ENCODE results near the gene TMEM273.

TMEM273 gene

DNA sequence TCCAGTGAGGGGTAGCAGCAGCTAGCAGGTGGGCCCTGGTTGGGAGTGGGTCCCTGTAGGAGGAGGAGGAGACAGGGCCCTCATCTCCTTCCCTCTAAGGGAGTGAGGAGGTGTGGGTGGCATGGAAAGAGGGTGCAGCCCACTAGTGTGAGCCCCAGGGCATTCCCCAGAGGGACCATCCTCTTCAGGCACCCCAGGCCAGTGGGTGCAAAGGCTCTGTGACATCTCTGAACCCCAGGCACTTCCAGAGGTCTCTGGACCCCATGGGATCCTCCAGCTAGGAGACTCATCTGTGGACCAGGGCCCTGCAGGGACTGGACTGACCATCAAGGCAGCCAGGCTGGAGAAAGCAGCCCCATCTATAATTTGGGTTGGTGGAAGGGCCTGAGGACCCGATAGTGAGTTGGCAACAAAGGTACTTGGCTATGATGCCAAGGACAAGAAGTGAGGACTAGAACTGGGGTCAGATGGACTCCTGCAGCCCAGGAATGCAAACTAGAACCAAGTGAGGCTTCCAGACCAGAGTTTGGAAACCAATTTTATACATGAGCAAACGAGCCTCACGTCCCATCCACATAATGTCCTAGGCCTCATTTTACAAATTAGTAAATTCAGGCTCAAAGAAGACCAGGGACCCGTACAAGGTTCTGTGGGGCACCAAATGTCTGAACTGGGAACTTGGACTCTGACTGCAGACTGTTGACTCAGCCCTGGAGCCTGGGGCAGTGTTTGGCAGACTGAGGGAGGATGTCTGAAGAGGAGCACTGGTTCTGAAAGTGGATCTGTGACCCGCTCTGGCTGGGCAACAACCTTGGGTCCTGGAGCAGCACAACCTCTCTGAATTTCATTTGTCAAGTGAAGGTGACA is 71.4 kb downstream of the TMEM273 start:
- DNase-seq (ENCODE audit: low spot score), result no peak

DNA sequence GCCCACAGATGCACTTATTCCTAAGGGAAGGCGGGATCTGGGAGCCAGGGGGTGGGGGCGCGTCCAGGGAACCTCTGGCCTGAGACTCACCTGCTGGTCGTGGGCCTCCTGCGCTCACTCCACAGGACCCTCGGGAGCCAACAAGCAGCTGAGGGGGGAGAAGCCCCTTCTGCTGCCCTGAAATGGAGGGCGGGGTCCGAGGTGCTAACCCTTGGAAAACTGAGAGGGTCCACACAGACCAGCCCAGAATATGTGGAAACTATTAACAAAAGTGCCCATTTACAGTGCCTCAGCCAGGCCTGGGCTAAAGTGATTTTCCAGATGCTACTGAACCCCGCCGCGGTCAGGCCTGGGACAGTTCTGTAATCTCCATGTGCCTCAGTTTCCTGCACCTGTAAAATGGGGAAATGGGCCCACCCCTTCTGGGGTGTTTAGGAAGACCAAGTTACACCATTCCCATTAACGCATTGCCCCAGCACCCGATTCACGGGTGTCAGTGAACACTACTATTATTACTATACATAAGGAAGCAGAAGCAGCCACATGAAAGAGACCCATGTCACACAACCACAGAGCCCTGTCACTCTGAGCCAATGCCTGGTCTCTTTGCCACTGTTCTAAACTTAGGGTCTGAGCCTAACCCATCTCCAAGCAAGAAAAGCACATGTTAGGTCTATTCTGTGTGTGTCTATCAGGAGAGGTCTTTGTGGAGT is 72.2 kb downstream of the TMEM273 start:
- no peak for DNase-seq (ENCODE audit: low spot score)

DNA sequence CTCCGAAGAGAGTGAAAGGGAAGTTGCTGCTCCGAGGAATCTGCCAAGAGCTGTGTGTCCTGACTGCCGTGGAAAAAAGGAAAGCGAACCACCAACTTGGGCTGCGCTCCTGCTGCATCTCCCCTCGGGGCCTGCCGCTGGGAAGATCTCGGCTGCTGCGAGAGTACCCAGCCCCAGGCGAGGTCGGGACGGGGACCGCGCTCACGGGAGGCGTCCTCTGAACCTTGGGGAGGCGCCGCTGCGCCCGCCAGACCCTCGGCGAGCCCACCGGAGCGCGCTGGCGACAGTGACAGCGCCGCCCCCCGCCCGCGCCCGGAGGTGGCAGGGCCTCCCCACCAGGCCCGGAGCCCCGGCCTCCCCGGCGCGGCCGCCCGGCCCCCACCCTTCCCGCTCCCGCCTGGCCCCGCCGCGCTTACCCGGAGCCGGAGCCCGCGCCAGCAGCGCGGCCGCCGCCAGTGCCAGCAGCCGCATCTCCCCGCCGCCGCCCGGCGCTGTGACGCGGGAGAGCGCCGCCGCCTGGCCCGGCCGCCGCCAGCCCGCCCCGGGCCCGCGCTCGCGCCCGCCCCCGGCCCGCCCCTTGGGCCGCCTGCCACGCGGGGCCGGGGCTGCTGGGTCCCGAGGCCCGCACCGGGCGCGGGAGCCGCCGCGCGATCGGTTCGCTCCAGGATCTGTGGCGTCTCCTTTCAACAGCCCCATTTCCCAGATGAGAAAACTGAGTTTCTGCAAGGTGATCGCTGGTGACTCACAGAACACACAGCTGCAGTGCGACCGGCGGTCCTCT is 73.0 kb downstream of the TMEM273 start, which contains the start of gene VSTM4:
Gene VSTM4, minus strand, starts transcription at position 508 of the 781 bp plus-strand sequence. Its CDS starts 37 bp downstream, at position 471.
- DNase-seq (ENCODE audit: low spot score), result peak; percentile 55

DNA sequence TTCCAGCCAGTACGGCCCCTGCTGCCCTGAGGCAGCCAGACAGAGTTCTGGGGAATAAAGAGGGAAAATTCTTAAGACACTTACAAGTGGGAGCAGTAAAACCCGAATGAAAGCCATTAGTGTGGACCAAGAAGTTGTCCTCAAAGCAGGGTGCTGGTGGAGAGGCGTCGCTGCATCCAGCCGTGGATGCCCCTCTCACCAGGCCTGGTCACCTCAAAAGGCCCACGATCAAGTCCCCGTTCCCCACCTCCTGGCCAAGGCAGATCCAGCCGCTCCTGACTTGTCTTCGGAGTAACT is 73.5 kb downstream of the TMEM273 start:
- no peak for DNase-seq (ENCODE audit: low spot score)

DNA sequence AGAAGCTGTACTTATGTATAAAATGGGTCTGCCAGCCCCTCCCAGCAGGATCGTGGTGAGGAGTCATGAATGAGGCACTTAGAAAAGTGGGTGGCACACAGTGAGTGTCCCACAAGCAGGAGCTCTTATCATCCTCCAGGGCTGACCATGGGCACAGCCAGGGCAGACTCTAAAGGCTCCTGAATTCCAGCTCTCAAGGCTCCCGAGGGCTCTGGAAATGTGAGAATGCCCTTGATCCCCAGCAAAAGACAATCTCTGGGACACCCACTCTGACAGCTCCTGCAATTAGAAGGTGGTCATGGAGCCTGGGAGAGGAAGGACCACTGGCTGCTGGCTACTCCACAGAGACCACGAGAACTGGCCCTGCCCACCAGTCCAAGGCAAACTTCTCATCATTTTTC is 74.5 kb downstream of the TMEM273 start:
- no peak for DNase-seq (ENCODE audit: low spot score)

DNA sequence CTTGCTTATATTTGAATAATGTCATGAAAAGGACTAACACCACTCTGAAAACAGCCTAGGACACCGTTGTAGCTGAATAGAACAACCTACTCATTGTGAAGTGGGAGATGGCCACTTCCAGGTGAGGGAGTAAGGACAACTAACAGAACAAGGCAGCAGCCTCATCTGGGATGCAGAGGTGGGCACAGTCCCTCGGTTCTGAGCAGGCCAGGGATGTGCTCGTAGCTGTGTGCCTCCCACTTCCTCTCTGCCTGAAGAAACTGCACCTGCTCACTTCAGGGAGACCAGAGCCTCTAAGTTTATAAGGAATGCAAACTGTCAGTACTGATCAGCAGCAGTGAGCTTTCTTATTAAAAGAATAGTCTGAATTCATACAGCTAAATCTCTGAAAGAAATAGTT is 75.3 kb downstream of the TMEM273 start:
- DNase-seq (ENCODE audit: low spot score), result no peak

DNA sequence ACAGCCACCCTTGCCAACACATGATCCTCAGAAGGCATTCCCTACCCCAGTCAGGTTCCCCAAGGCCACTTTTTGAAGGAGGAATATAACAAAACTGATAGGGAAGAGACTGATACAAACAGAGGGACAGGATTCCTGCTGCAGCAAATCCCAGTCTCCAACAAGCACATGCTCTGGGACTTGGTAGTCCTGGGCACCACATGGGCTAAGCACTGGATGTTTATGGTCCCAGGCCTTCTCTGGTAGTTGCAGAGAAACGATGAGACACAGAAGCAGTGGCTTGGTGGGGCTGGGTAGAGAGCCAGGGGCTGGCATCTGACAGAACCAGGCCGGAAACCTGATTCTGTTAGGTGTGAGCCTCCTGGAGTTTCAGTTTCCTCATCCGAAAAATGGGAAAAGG is 76.1 kb downstream of the TMEM273 start:
- no peak for DNase-seq (ENCODE audit: low spot score)

DNA sequence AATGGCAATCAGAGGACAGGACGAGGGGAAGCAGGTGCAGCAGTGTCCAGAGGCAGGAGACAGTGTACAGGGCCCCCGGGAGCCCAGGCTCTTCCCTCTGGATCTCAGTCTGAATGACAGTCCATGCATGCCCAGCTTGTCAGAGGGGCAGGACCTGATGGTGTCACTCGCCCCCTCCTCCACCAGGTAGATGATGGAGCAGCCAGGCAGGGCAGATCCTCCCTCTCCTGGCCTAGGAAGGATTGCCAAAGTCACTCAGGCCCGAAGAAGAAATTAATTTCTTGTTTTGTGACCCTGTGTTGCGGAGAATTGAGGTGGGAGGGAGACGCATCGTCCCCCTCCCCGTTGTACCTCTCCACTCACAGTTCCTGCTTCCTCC is 76.9 kb downstream of the TMEM273 start:
- DNase-seq (ENCODE audit: low spot score), result no peak

DNA sequence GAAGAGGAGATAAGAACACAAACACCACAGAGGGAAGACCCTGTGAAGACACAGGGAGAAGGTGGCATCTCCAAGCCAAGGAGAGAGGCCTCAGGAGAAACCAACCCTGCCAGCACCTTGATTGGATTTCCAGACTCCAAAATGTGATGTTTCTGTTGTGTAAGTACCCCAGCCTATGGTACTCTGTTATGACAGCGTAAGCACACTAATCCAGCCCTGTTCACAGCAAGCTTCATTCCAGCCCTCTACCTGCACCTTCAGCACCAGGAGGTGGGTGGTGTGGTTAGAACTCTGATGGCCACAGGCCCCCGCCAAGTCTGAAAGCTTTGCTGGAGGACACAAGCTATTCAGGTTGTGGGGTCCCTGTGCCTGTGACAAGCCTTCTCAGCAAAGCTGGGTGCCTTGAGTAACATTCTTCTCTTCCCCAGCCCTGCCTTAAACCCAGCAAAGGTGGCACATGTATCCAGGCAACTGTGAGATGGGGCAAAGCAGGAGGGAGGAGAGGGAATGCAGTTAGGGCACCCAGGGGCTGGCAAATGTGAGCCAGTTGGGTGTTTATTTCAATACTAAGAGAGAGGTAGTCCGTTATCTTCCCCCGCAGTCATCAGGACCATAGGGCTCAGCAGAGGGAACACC is 77.4 kb downstream of the TMEM273 start:
- no peak for DNase-seq (ENCODE audit: low spot score)

DNA sequence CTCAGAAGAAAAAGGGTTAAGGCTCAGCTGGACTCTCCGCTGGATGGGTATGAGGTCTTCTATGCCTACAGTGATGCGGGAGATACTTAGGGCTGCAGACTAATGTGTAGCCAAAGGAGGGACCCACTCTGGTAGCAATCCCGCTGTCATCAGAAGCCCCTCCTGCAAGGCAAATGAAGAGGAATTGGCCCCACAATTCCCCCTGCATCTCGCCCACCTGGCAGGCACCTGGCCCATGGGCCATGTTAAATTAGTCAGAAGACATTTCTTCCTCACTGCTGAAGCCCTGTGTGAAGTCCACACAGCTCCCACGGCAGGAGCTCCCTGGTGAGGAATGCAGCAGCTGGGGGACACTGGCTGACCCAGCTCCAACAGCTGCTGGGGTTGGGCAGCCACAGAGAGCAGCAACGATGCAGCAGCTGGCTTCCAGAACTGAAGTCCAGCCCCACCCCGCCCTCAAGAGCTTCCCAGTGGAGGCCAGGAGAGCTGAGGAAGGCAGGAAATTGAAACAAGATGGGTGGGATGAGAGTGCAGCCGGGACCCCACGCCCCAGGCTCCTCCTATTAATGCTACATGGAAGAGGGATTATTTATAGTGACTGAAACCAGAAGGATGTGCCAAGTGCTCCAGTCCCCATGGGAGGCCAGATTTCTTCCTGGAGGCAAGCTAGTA is 78.4 kb downstream of the TMEM273 start:
- peak; percentile 51 for DNase-seq (ENCODE audit: low spot score)

DNA sequence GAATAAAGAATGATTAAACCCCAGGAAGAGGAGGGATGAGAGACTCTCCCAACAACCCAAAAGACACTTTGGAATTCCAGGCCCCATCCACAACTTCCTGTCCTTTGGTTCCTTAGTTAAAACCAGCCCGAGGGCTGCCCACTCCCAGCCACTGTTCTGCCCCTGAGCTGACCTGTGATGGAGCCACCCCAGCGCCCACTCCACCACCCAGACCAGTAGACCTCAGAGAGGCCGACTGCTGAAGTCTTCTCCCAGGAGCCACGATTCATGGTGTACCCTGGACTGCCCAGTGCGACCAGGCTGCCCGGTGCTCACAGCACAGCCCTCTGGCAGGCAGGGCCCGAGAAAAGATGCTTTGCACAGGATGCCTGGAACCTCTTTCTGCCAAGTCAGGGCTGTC is 79.5 kb downstream of the TMEM273 start:
- DNase-seq (ENCODE audit: low spot score), result no peak

DNA sequence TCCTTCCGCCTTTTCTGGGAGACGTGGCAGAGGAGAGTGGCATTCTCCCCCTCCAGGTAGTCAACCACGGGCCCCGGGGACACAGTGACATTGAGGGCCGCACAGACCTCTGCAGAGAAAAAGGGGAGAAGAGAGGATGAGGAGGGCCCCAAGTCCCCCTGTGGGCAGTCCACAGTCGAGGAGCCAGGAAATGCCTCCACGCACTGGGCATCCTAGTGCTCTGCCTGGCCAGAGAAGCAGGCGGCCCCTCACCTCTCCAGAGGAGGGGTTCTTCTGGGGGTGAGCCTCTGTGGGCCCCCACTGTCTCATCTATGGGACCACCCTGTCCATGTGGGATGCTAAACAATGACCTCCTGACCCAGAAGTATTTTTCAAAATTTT is 80.3 kb downstream of the TMEM273 start:
- no peak for DNase-seq (ENCODE audit: low spot score)

DNA sequence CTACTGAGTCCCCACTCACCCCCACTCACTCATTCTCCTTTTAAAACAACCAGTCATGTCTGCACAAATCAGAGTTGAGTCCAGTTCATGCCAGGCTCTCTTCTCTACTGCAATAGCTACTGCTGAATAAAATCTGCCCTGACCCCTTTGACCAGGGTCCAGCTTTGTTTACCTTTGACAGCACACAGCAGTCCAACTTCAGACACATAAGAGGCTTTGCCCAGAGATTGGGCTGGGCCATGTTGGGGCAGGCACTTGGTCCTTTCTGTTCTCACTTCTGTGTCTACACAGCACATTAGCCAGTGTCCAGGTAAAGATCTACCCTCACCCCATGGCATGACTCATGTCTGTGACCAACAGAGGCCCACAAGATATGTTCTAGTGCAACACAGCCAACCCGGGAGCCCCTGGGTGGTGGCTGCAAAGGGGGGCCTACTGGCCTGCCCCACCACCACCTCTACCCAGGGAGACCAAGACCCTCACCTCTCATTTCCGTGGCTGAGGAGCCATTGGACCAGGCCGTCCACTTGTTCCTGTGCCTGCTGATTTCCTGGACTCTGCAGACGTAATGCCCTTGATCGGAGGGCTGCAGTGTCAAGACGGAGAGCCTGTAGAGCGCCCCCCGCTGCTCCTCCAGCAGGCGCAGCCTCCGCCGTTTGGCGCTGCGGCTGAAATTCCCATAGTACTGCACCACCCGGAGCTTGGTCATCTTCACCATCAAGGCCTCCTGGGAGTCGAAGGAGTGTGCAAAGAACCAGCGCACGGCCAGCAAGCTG is 80.9 kb downstream of the TMEM273 start:
- no peak for DNase-seq (ENCODE audit: low spot score)

DNA sequence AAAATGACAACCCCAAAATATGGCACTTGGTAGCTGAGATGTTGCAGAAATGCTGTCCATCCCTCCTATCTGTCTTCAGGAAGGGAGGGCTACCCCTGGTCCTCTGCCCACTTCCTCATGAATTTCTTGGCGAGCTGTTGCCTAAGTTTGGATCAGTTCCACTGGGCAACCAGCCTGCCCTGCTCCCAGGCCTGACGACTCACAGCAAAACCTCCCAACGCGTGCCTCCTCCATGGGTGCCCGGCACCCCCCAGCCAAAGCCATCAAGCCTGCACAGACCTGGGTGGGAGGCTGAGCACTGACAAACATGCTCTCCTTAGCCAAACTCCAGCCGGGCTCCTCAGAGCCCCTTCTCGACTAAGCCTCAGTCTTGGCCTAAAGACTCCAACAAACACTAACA is 81.7 kb downstream of the TMEM273 start:
- DNase-seq (ENCODE audit: low spot score), result no peak

DNA sequence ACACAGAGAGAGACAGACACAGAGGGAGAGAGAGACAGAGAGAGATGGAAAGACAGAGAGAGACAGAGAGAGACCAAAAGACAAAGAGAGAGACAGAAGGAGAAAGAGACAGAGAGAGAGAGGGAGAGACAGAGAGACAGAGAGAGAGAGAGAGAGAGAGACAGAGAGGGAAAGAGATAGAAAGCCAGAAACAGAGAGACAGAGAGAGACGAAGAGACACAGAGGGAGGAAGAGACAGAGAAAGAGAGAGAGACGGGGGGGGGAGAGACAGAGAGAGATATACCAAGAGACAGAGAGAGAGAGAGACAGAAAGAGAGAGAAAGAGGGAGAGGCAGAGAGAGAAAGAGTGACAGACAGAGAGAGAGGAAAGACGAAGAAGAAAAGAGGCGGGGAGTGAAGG is 83.1 kb downstream of the TMEM273 start:
- DNase-seq (ENCODE audit: low spot score), result no peak

Data from SK-N-DZ (cell line).